GM23338 (cell line): Measurements from ENCODE around the gene HSPA12B. TPM values are rescaled to one million over a fixed set of nuclear protein-coding genes. Genes with fewer than 3 reads are reported as not detected.

Experiments used
- ATAC-seq: fragments of 200-7000 bp; cut with Tn5 transposase; 3 replicates; pipeline ENCODE4 v1.9.1; 2020
- DNase-seq: peaks from one replicate; pipeline ENCODE4 v3.0.0-alpha.2; 2015; ENCODE audit warnings: low spot score
- H2AFZ ChIP-seq: fragments of 200-600 bp; sonication (generic); 2 replicates; pipeline ENCODE4 v1.8.0; 2016; ENCODE audit warnings: antibody characterized with exemption, mild to moderate bottlenecking, moderate library complexity
- H3F3A ChIP-seq: fragments of 200-600 bp; sonication (generic); replicated peaks from 2 replicates; pipeline ENCODE4 v1.8.0; 2017; ENCODE audit warnings: antibody characterized with exemption, mixed run types, low read depth
- H3K27ac ChIP-seq: fragments of 200-600 bp; sonication (generic); 2 replicates; pipeline ENCODE4 v1.6.1; 2016; ENCODE audit warnings: low read depth
- H3K27me3 ChIP-seq: fragments of 200-600 bp; sonication (generic); 2 replicates; pipeline ENCODE4 v1.8.0; 2016; ENCODE audit warnings: mild to moderate bottlenecking, mixed run types, moderate library complexity; ENCODE audit not compliant: insufficient read depth
- H3K36me3 ChIP-seq: fragments of 200-600 bp; sonication (generic); 2 replicates; pipeline ENCODE4 v1.8.0; 2016; ENCODE audit warnings: mild to moderate bottlenecking; ENCODE audit not compliant: insufficient read depth
- H3K4me1 ChIP-seq: fragments of 200-600 bp; sonication (generic); 2 replicates; pipeline ENCODE4 v1.8.0; 2016; ENCODE audit warnings: mild to moderate bottlenecking, moderate library complexity; ENCODE audit not compliant: insufficient read depth
- H3K4me2 ChIP-seq: fragments of 200-600 bp; sonication (generic); 2 replicates; pipeline ENCODE4 v1.7.1; 2017; ENCODE audit warnings: mixed run types
- H3K4me3 ChIP-seq: fragments of 200-600 bp; sonication (generic); 2 replicates; pipeline ENCODE4 v1.6.1; 2016; ENCODE audit warnings: mixed run types
- H3K79me2 ChIP-seq: fragments of 200-600 bp; sonication (generic); replicated peaks from 2 replicates; pipeline ENCODE4 v1.8.0; 2017; ENCODE audit warnings: mild to moderate bottlenecking; ENCODE audit not compliant: insufficient read depth
- H3K9me2 ChIP-seq: fragments of 200-600 bp; sonication (generic); 2 replicates; pipeline ENCODE4 v1.8.0; 2017; ENCODE audit not compliant: insufficient read depth
- H4K20me1 ChIP-seq: fragments of 200-600 bp; sonication (generic); replicated peaks from 2 replicates; pipeline ENCODE4 v1.8.0; 2017; ENCODE audit warnings: mild to moderate bottlenecking; ENCODE audit not compliant: insufficient read depth
- H3K27ac Mint-ChIP-seq: 2 replicates; pipeline ENCODE4 v1.8.0; 2020; ENCODE audit warnings: inconsistent platforms, mild to moderate bottlenecking, moderate library complexity, mixed read lengths
- H3K27me3 Mint-ChIP-seq: 3 replicates; pipeline ENCODE4 v1.8.0; 2022; ENCODE audit warnings: low read depth, mild to moderate bottlenecking, moderate library complexity, mixed read lengths, inconsistent platforms; ENCODE audit not compliant: insufficient read depth, poor library complexity
- H3K36me3 Mint-ChIP-seq: 3 replicates; pipeline ENCODE4 v1.8.0; 2021; ENCODE audit warnings: low read depth, mild to moderate bottlenecking, inconsistent platforms, moderate library complexity, mixed read lengths
- H3K4me1 Mint-ChIP-seq: 3 replicates; pipeline ENCODE4 v1.8.0; 2020; ENCODE audit warnings: mild to moderate bottlenecking, inconsistent platforms, mixed read lengths
- H3K4me3 Mint-ChIP-seq: 3 replicates; pipeline ENCODE4 v1.8.0; 2021; ENCODE audit warnings: moderate library complexity, mild to moderate bottlenecking, inconsistent platforms, mixed read lengths
- H3K9me3 Mint-ChIP-seq: 3 replicates; pipeline ENCODE4 v1.8.0; 2020; ENCODE audit warnings: moderate library complexity, mild to moderate bottlenecking, inconsistent platforms, mixed read lengths
- CREB1 ChIP-seq: fragments of 250-450 bp; sonication (Bioruptor Pico); IDR thresholded peaks from 2 replicates; pipeline ENCODE4 v1.5.0; 2020; ENCODE audit warnings: low read depth, mild to moderate bottlenecking, moderate library complexity
- CTCF ChIP-seq, 2 experiments: fragments of 200-600 bp in 1 of 2; sonication (generic) in 1 of 2; conservative IDR thresholded peaks; 2 replicates each; pipeline versions ENCODE4 v1.5.1 to v1.6.1; 2016 to 2017; ENCODE audit warnings: antibody characterized with exemption in 2 of 2, low read depth in 2 of 2, mild to moderate bottlenecking in 2 of 2, moderate library complexity in 1 of 2
- ETS1 ChIP-seq: IDR thresholded peaks from 2 replicates; pipeline ENCODE4 v1.6.1; 2016; ENCODE audit warnings: antibody characterized with exemption
- EZH2 ChIP-seq: fragments of 200-600 bp; sonication (generic); IDR thresholded peaks from one replicate; pipeline ENCODE4 v1.8.0; 2017; ENCODE audit warnings: antibody characterized with exemption, mild to moderate bottlenecking, low read depth; ENCODE audit not compliant: unreplicated experiment
- EZH2phosphoT487 ChIP-seq: fragments of 200-600 bp; sonication (generic); IDR thresholded peaks from one replicate; pipeline ENCODE4 v1.8.1; 2018; ENCODE audit warnings: antibody characterized with exemption; ENCODE audit not compliant: unreplicated experiment
- JUNB ChIP-seq: IDR thresholded peaks from one replicate; pipeline ENCODE4 v1.6.1; 2016; ENCODE audit warnings: antibody characterized with exemption; ENCODE audit not compliant: unreplicated experiment
- NANOG ChIP-seq: IDR thresholded peaks from 2 replicates; pipeline ENCODE4 v1.6.1; 2016; ENCODE audit warnings: antibody characterized with exemption, borderline replicate concordance
- POLR2AphosphoS5 ChIP-seq: IDR thresholded peaks from 2 replicates; pipeline ENCODE4 v1.6.1; 2016; ENCODE audit warnings: antibody characterized with exemption, low read depth
- REST ChIP-seq: IDR thresholded peaks from one replicate; pipeline ENCODE4 v1.6.1; 2018; ENCODE audit warnings: antibody characterized with exemption; ENCODE audit not compliant: unreplicated experiment
- STAT1 ChIP-seq: IDR thresholded peaks from one replicate; pipeline ENCODE4 v1.6.1; 2016; ENCODE audit warnings: antibody characterized with exemption; ENCODE audit not compliant: unreplicated experiment
- ZNF114 ChIP-seq: fragments of 250-450 bp; sonication (Bioruptor Pico); IDR thresholded peaks from 2 replicates; pipeline ENCODE4 v1.5.0; 2020; ENCODE audit warnings: mild to moderate bottlenecking, moderate library complexity
- ZNF331 ChIP-seq: fragments of 250-450 bp; sonication (Bioruptor Pico); IDR thresholded peaks from 2 replicates; pipeline ENCODE4 v1.5.0; 2020; ENCODE audit warnings: low read depth, mild to moderate bottlenecking, moderate library complexity
- ZNF462 ChIP-seq: fragments of 250-450 bp; sonication (Bioruptor Pico); IDR thresholded peaks from 2 replicates; pipeline ENCODE4 v1.5.0; 2020; ENCODE audit warnings: mild to moderate bottlenecking, moderate library complexity
- polyA plus RNA-seq: library from polyadenylated mRNA; unstranded; fragments of >200 nt; fragmentation: Nextera tagmentation; extraction: Ambion mirVana; gene quantifications from 2 replicates; pipeline ENCODE4 v1.2.1, GENCODE V29; 2016
- total RNA-seq: library from RNA; depleted of rRNA; stranded (reverse); fragments of >200 nt; shearing (Covaris generic); gene quantifications from 2 replicates; pipeline ENCODE4 v1.2.3, GENCODE V29; 2014

HSPA12B gene
- total and polyA plus RNA-seq, 2 experiments from 2014 or later, result 2.8 to 6.5 TPM

GRCh38 chr20:3733119-3733995 lies 872 bp downstream of the HSPA12B start:
- peak overlapping the region; percentile 81 for H3K4me2 ChIP-seq
- peaks cover 27% of the 10 kb centered on the region for H3K27me3 Mint-ChIP-seq
- ATAC-seq, result peak; percentile 5
- peaks cover 29% of the 10 kb centered on the region for H3K27me3 ChIP-seq
- H3F3A ChIP-seq, result no peaks in the 10 kb centered on the region
- no peak overlapping the region for H3K27ac Mint-ChIP-seq
- H3K4me1 Mint-ChIP-seq, result peaks cover 11% of the 10 kb centered on the region
- no peaks in the 10 kb centered on the region; the same call in 2 of the 3 replicates for H3K36me3 Mint-ChIP-seq
- H3K4me3 Mint-ChIP-seq, result peak overlapping the region; percentile 58
- H3K79me2 ChIP-seq, result no peaks in the 10 kb centered on the region
- peaks cover 13% of the 10 kb centered on the region for H3K4me1 ChIP-seq
- TF ChIP-seq CREB1 (CRISPR knock-in tag) (no peak), CTCF (conservative IDR thresholded peaks at IDR 0.05; ENCODE audit: low read depth in 2 of 2) (no peak), EZH2phosphoT487 (no peak), POLR2AphosphoS5 (no peak), NANOG (no peak), ZNF114 (CRISPR knock-in tag) (no peak), JUNB (no peak), ETS1 (no peak), REST (no peak), ZNF331 (CRISPR knock-in tag) (no peak), STAT1 (no peak), EZH2 (no peak), ZNF462 (no peak)
- H2AFZ ChIP-seq, result peak overlapping the region; percentile 86; the same call in 1 of the 2 replicates
- no peak overlapping the region for H3K27ac ChIP-seq
- no peaks in the 10 kb centered on the region for H3K9me2 ChIP-seq
- no peaks in the 10 kb centered on the region; the same call in 2 of the 3 replicates for H3K9me3 Mint-ChIP-seq
- H3K4me3 ChIP-seq, result peak overlapping the region; percentile 61
- H4K20me1 ChIP-seq, result no peaks in the 10 kb centered on the region
- H3K36me3 ChIP-seq, result no peaks in the 10 kb centered on the region
- DNase-seq, result no peak
